ENCODE results near the gene CHCHD4. TPM values are rescaled to one million over a fixed set of nuclear protein-coding genes. Genes with fewer than 3 reads are reported as not detected.

Gene CHCHD4
- total and polyA plus RNA-seq, 2 experiments from 2014 or later, result 31.1 to 39.2 TPM

- peaks cover 53% of the 10 kb centered on the region for H3K36me3 Mint-ChIP-seq (ENCODE audit: low read depth)
These were observed 29.6 kb upstream of the CHCHD4 start for GRCh38 chr3:14154276-14154675.

More at GRCh38 chr3:14154276-14154675, 29.6 kb upstream of the CHCHD4 start:
- Histone ChIP-seq H3K27ac (ENCODE audit: low read depth) (no peak overlapping the region), H4K20me1 (replicated peaks; ENCODE audit: insufficient read depth) (peaks cover 5% of the 10 kb centered on the region; the same call in 1 of the 2 replicates), H3K4me3 (no peak overlapping the region), H3K27me3 (ENCODE audit: insufficient read depth) (no peaks in the 10 kb centered on the region), H2AFZ (no peak overlapping the region), H3K79me2 (replicated peaks; ENCODE audit: insufficient read depth) (no peaks in the 10 kb centered on the region), H3K4me2 (no peak overlapping the region), H3K4me1 (ENCODE audit: insufficient read depth) (no peaks in the 10 kb centered on the region), H3F3A (replicated peaks; ENCODE audit: low read depth) (no peaks in the 10 kb centered on the region), H3K36me3 (ENCODE audit: insufficient read depth) (peaks cover 8% of the 10 kb centered on the region), H3K9me2 (ENCODE audit: insufficient read depth) (no peaks in the 10 kb centered on the region)
- ATAC-seq (no peak), DNase-seq (ENCODE audit: low spot score) (no peak)
- H3K4me1 Mint-ChIP-seq, result no peaks in the 10 kb centered on the region
- H3K9me3 Mint-ChIP-seq, result no peaks in the 10 kb centered on the region
- TF ChIP-seq ZNF114 (CRISPR knock-in tag; IDR thresholded peaks at IDR 0.05) (no peak), JUNB (IDR thresholded peaks at IDR 0.05; ENCODE audit: unreplicated experiment) (no peak), ETS1 (IDR thresholded peaks at IDR 0.05) (no peak), ZNF462 (CRISPR knock-in tag; IDR thresholded peaks at IDR 0.05) (no peak), REST (IDR thresholded peaks at IDR 0.05; ENCODE audit: unreplicated experiment) (no peak), STAT1 (IDR thresholded peaks at IDR 0.05; ENCODE audit: unreplicated experiment) (no peak), EZH2phosphoT487 (IDR thresholded peaks at IDR 0.05; ENCODE audit: unreplicated experiment) (no peak), NANOG (IDR thresholded peaks at IDR 0.05; ENCODE audit: borderline replicate concordance) (no peak), EZH2 (IDR thresholded peaks at IDR 0.05; ENCODE audit: low read depth, unreplicated experiment) (no peak), CTCF (conservative IDR thresholded peaks at IDR 0.05; ENCODE audit: low read depth in 2 of 2) (no peak), POLR2AphosphoS5 (IDR thresholded peaks at IDR 0.05; ENCODE audit: low read depth) (no peak), CREB1 (CRISPR knock-in tag; IDR thresholded peaks at IDR 0.05; ENCODE audit: low read depth) (no peak), ZNF331 (CRISPR knock-in tag; IDR thresholded peaks at IDR 0.05; ENCODE audit: low read depth) (no peak)
- peaks cover 9% of the 10 kb centered on the region for H3K27me3 Mint-ChIP-seq (ENCODE audit: insufficient read depth, low read depth, poor library complexity)
- no peak overlapping the region for H3K4me3 Mint-ChIP-seq
- no peak overlapping the region for H3K27ac Mint-ChIP-seq

Data from GM23338 (cell line).